Activated T-helper 1 cell treated with anti-CD3 and anti-CD28 coated beads, Interleukin-12 subunit alpha, Interleukin-12 subunit beta, Interleukin-2, Interleukin-4 antibody, amounts not matched to agents 30 ng/mL and 10 ng/mL and 1 ng/mL, durations not matched to agents 14 hours and 24 hours and 36 hours (primary cell): ENCODE data around the gene ITGA3. TPM values are rescaled to one million over a fixed set of nuclear protein-coding genes. Genes with fewer than 3 reads are reported as not detected.
A peak's percentile ranks its signal among the peaks of the same experiment; 100 is the strongest.

Source experiments
- DNase-seq: peaks from one replicate; pipeline ENCODE4 v3.0.0; 2021; ENCODE audit warnings: low spot score
- H3K27ac Mint-ChIP-seq: one replicate; pipeline ENCODE4 v1.8.0; 2021; ENCODE audit warnings: mild to moderate bottlenecking, mixed read lengths
- H3K27me3 Mint-ChIP-seq: one replicate; pipeline ENCODE4 v1.8.0; 2022; ENCODE audit warnings: mild to moderate bottlenecking, moderate library complexity, mixed read lengths; ENCODE audit not compliant: insufficient read depth
- H3K36me3 Mint-ChIP-seq: one replicate; pipeline ENCODE4 v1.8.0; 2021; ENCODE audit warnings: low read depth, mixed read lengths
- H3K4me1 Mint-ChIP-seq: one replicate; pipeline ENCODE4 v1.8.0; 2021; ENCODE audit warnings: low read depth, mixed read lengths
- H3K4me3 Mint-ChIP-seq: one replicate; pipeline ENCODE4 v1.8.0; 2021; ENCODE audit warnings: mild to moderate bottlenecking, moderate library complexity, mixed read lengths
- H3K9me3 Mint-ChIP-seq: one replicate; pipeline ENCODE4 v1.8.0; 2021; ENCODE audit warnings: mixed read lengths
- intact Hi-C: fragments of 100-400 bp; cut with micrococcal nuclease; formaldehyde crosslinking; loops from one replicate; pipeline ENCODE4 v1.15.1; 2024
- total RNA-seq: library from RNA; stranded (reverse); gene quantifications from 2 replicates; pipeline ENCODE4 v1.2.3, GENCODE V29; 2022

Gene ITGA3
- total RNA-seq, 1 donor from 2014 or later = 20.6 TPM

- Mint-ChIP-seq H3K36me3 (no peaks in the 10 kb centered on the region), H3K4me1 (peaks cover 66% of the 10 kb centered on the region), H3K4me3 (peak overlapping the region; percentile 37), H3K9me3 (no peaks in the 10 kb centered on the region), H3K27ac (peak overlapping the region; percentile 94), H3K27me3 (no peaks in the 10 kb centered on the region)
- DNase-seq = no peak
- intact Hi-C loops = no loop called here
These were observed 5.4 kb upstream of the ITGA3 start for GRCh38 chr17:50050431-50051032.

GRCh38 chr17:50051082-50051576 lies 4.8 kb upstream of the ITGA3 start:
- no peaks in the 10 kb centered on the region for H3K9me3 Mint-ChIP-seq
- peak; percentile 53 for DNase-seq
- intact Hi-C loops = no loop called here
- H3K27ac Mint-ChIP-seq = peak overlapping the region; percentile 94
- no peaks in the 10 kb centered on the region for H3K27me3 Mint-ChIP-seq
- no peaks in the 10 kb centered on the region for H3K36me3 Mint-ChIP-seq
- H3K4me1 Mint-ChIP-seq = peaks cover 66% of the 10 kb centered on the region
- peak overlapping the region; percentile 37 for H3K4me3 Mint-ChIP-seq

- Mint-ChIP-seq H3K27me3 (no peaks in the 10 kb centered on the region), H3K36me3 (no peaks in the 10 kb centered on the region), H3K4me1 (peaks cover 66% of the 10 kb centered on the region), H3K4me3 (peak overlapping the region; percentile 15), H3K27ac (peak overlapping the region; percentile 94), H3K9me3 (no peaks in the 10 kb centered on the region)
- no peak for DNase-seq
- intact Hi-C loops = no loop called here
These were observed 4.3 kb upstream of the ITGA3 start for GRCh38 chr17:50051606-50052005.

GRCh38 chr17:50052241-50052796 lies 3.6 kb upstream of the ITGA3 start:
- Mint-ChIP-seq H3K9me3 (no peaks in the 10 kb centered on the region), H3K4me3 (no peak overlapping the region), H3K36me3 (no peaks in the 10 kb centered on the region), H3K27ac (no peak overlapping the region), H3K27me3 (no peaks in the 10 kb centered on the region), H3K4me1 (peaks cover 69% of the 10 kb centered on the region)
- no peak for DNase-seq
- intact Hi-C loops = no loop called here

GRCh38 chr17:50052822-50053653 lies 2.9 kb upstream of the ITGA3 start:
- Mint-ChIP-seq H3K9me3 (no peaks in the 10 kb centered on the region), H3K4me3 (no peak overlapping the region), H3K36me3 (no peaks in the 10 kb centered on the region), H3K27ac (peak overlapping the region; percentile 14), H3K4me1 (peaks cover 69% of the 10 kb centered on the region), H3K27me3 (no peaks in the 10 kb centered on the region)
- intact Hi-C loops = no loop called here
- DNase-seq = no peak

- intact Hi-C loops = no loop called here
- peaks cover 73% of the 10 kb centered on the region for H3K4me1 Mint-ChIP-seq
- H3K27me3 Mint-ChIP-seq = no peaks in the 10 kb centered on the region
- peaks cover 2% of the 10 kb centered on the region for H3K36me3 Mint-ChIP-seq
- H3K4me3 Mint-ChIP-seq = no peak overlapping the region
- peak overlapping the region; percentile 14 for H3K27ac Mint-ChIP-seq
- no peaks in the 10 kb centered on the region for H3K9me3 Mint-ChIP-seq
- no peak for DNase-seq
These were observed 2.3 kb upstream of the ITGA3 start for GRCh38 chr17:50053654-50053960.

GRCh38 chr17:50055055-50055425 lies 870 bp upstream of the ITGA3 start:
- intact Hi-C loops = loop anchor here (1.0 kb wide), 1 partner anchor 39 kb away; no protein-coding TSS in a partner anchor
- peaks cover 67% of the 10 kb centered on the region for H3K4me1 Mint-ChIP-seq
- H3K27ac Mint-ChIP-seq = peak overlapping the region; percentile 74
- H3K4me3 Mint-ChIP-seq = peak overlapping the region; percentile 89
- DNase-seq = no peak
- H3K36me3 Mint-ChIP-seq = peaks cover 2% of the 10 kb centered on the region
- H3K9me3 Mint-ChIP-seq = no peaks in the 10 kb centered on the region
- H3K27me3 Mint-ChIP-seq = no peaks in the 10 kb centered on the region

- no peaks in the 10 kb centered on the region for H3K27me3 Mint-ChIP-seq
- peaks cover 56% of the 10 kb centered on the region for H3K4me1 Mint-ChIP-seq
- H3K36me3 Mint-ChIP-seq = peaks cover 2% of the 10 kb centered on the region
- no peaks in the 10 kb centered on the region for H3K9me3 Mint-ChIP-seq
- H3K27ac Mint-ChIP-seq = peak overlapping the region; percentile 29
- peak overlapping the region; percentile 89 for H3K4me3 Mint-ChIP-seq
- peak; percentile 52 for DNase-seq
- intact Hi-C loops = loop anchor here (1.0 kb wide), 2 partner anchors 29 to 31 kb away; no protein-coding TSS in a partner anchor
These were observed 479 bp downstream of the ITGA3 start for GRCh38 chr17:50056217-50056960.

GRCh38 chr17:50056961-50057330 lies 1.0 kb downstream of the ITGA3 start:
- intact Hi-C loops = loop anchor here (1.0 kb wide), 2 partner anchors 30 kb away; no protein-coding TSS in a partner anchor
- Mint-ChIP-seq H3K4me3 (peak overlapping the region; percentile 89), H3K27me3 (no peaks in the 10 kb centered on the region), H3K27ac (peak overlapping the region; percentile 29), H3K36me3 (peaks cover 2% of the 10 kb centered on the region), H3K9me3 (no peaks in the 10 kb centered on the region), H3K4me1 (peaks cover 50% of the 10 kb centered on the region)
- no peak for DNase-seq

GRCh38 chr17:50057521-50057991 lies 1.6 kb downstream of the ITGA3 start:
- H3K27ac Mint-ChIP-seq = no peak overlapping the region
- H3K4me1 Mint-ChIP-seq = peaks cover 44% of the 10 kb centered on the region
- H3K36me3 Mint-ChIP-seq = peaks cover 2% of the 10 kb centered on the region
- H3K27me3 Mint-ChIP-seq = no peaks in the 10 kb centered on the region
- H3K9me3 Mint-ChIP-seq = no peaks in the 10 kb centered on the region
- no peak for DNase-seq
- peak overlapping the region; percentile 89 for H3K4me3 Mint-ChIP-seq
- intact Hi-C loops = no loop called here

- Mint-ChIP-seq H3K4me3 (peak overlapping the region; percentile 56), H3K9me3 (no peaks in the 10 kb centered on the region), H3K27ac (no peak overlapping the region), H3K4me1 (peaks cover 35% of the 10 kb centered on the region), H3K36me3 (peaks cover 2% of the 10 kb centered on the region), H3K27me3 (no peaks in the 10 kb centered on the region)
- intact Hi-C loops = no loop called here
- DNase-seq = no peak
These were observed 2.5 kb downstream of the ITGA3 start for GRCh38 chr17:50058296-50058953.

GRCh38 chr17:50059256-50059655 lies 3.3 kb downstream of the ITGA3 start:
- no peaks in the 10 kb centered on the region for H3K9me3 Mint-ChIP-seq
- H3K36me3 Mint-ChIP-seq = peaks cover 2% of the 10 kb centered on the region
- H3K4me3 Mint-ChIP-seq = no peak overlapping the region
- H3K27me3 Mint-ChIP-seq = no peaks in the 10 kb centered on the region
- DNase-seq = no peak
- no peak overlapping the region for H3K27ac Mint-ChIP-seq
- peaks cover 33% of the 10 kb centered on the region for H3K4me1 Mint-ChIP-seq
- intact Hi-C loops = no loop called here
